AG04450 (cell line): ENCODE results near the gene EGR1. TPM values are rescaled to one million over a fixed set of nuclear protein-coding genes. Genes with fewer than 3 reads are reported as not detected.

Source experiments
- CTCF ChIA-PET: fragments of 300-600, 350-600 bp; formaldehyde crosslinking; extraction: SDS; loops from one replicate; lab custom pipeline; 2022; ENCODE audit warnings: antibody characterized with exemption, inconsistent platforms; lab: Charles Lee
- POLR2A ChIA-PET: fragments of 350-600 bp; formaldehyde crosslinking; extraction: SDS; loops from one replicate; lab custom pipeline; 2021; ENCODE audit warnings: antibody characterized with exemption, inconsistent platforms; lab: Yijun Ruan, JAX
- DNase-seq: peaks from one replicate; pipeline ENCODE4 v3.0.0-alpha.2; 2011; ENCODE audit warnings: low read depth, low spot score
- H3K27ac ChIP-seq: one replicate; pipeline ENCODE4 v1.5.1; 2012; ENCODE audit warnings: low read depth, low read length, control low read depth
- H3K27me3 ChIP-seq: one replicate; pipeline ENCODE4 v1.6.0; 2012; ENCODE audit warnings: low read length; ENCODE audit not compliant: control insufficient read depth, insufficient read depth
- H3K4me3 ChIP-seq: 2 replicates; pipeline ENCODE4 v1.5.1; 2011; ENCODE audit warnings: mild to moderate bottlenecking, low read depth, low read length, control low read depth
- H3K9me3 ChIP-seq: 2 replicates; pipeline ENCODE4 v1.5.1; 2012; ENCODE audit warnings: low read length; ENCODE audit not compliant: control insufficient read depth, insufficient read depth
- polyA plus RNA-seq: library from polyadenylated mRNA; depleted of rRNA; stranded (reverse); fragments of >200 nt; gene quantifications from 2 replicates; pipeline ENCODE4 v1.2.3, GENCODE V29; 2011
- TF ChIP-seq, protein P1 (sequence below): IDR thresholded peaks from 2 replicates; pipeline ENCODE4 v1.5.1; 2011; ENCODE audit warnings: low read depth, low read length, control low read depth, inconsistent platforms

EGR1 gene
- polyA plus RNA-seq, 1 experiment, result 17.0 TPM

DNA sequence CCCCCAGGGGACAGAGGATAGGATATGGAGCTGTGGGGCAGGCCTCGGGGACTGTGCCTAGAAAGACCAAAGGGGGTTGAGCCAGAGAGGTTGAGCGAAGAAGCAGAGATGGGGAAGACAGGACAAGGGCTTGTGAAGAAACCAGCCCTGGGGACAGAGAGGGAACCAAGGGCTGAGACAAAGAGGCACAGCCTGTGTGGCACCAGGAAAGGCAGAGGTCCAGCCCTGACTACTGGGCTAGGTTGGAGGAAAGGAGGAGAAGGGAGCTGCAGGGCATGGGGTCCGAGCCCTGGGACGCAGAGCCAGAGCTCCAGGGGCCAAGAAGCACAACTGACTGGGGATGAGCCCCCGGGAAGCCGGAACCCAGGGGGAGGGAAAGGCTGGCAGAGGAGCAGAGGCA, 17.2 kb upstream of the EGR1 start:
- no peaks in the 10 kb centered on the region for H3K9me3 ChIP-seq

DNA sequence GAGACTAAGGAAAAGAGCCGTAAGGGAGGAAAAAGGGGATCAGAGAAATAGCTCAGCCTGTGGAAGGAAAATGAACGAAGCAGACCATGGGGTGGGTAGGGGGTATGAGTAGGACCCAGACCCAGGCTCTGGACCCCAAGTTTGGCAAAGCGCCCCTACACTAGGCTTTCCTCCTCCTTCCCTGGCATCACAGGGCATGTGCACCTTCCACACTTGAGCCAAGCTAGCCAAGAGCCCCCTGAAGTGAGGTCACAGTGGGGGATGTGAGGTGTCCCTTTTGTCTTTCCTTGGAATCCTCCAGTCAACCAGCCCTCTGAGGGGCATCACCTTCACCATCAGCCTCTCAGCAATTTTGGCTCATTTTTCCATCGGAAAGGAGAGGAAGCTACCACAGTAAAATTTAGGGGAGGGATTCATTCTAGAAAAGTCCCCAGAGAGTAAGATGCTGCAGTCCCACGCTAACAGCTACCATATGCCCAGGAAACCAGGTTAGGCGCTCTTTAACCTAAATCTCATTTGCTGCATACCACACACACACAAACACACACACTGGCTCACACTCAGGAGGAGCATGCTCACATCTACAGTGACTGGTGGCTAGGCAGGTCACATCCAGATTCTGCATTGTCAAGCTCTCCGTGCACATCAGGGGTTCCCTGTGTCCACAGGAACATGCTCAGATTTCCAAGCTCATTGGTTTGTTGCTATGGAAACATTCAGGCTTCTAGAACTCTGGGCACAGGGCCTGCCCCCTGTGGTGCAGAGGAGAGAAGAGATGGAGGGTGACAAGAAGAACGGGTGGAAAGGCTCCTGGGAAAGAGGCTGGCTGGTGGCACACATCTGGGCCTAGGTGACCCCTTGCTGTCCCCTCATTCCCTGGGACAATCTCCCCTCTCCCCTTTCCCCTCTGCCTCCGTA, 16.5 kb upstream of the EGR1 start:
- Histone ChIP-seq H3K9me3 (no peaks in the 10 kb centered on the region), H3K27me3 (no peaks in the 10 kb centered on the region), H3K27ac (no peak overlapping the region), H3K4me3 (no peak overlapping the region)
- TF ChIP-seq, protein P1, sequence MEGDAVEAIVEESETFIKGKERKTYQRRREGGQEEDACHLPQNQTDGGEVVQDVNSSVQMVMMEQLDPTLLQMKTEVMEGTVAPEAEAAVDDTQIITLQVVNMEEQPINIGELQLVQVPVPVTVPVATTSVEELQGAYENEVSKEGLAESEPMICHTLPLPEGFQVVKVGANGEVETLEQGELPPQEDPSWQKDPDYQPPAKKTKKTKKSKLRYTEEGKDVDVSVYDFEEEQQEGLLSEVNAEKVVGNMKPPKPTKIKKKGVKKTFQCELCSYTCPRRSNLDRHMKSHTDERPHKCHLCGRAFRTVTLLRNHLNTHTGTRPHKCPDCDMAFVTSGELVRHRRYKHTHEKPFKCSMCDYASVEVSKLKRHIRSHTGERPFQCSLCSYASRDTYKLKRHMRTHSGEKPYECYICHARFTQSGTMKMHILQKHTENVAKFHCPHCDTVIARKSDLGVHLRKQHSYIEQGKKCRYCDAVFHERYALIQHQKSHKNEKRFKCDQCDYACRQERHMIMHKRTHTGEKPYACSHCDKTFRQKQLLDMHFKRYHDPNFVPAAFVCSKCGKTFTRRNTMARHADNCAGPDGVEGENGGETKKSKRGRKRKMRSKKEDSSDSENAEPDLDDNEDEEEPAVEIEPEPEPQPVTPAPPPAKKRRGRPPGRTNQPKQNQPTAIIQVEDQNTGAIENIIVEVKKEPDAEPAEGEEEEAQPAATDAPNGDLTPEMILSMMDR, result no peak
- ChIA-PET POLR2A (interaction anchor here (0.8 to 2.3 kb wide), 4 partner anchors 10 to 94 kb away, joined by 3 to 13 read pairs (median 6); partner anchors contain the start of genes EGR1, ETF1 and REEP2), CTCF (interaction anchor here (0.5 to 5.0 kb wide), 23 partner anchors 9 to 845 kb away, joined by 3 to 86 read pairs (median 6); partner anchors contain the start of genes EGR1, ETF1, KDM3B and MATR3)
- DNase-seq, result no peak

More for the DNA sequence above, 17.2 kb upstream of the EGR1 start:
- ChIA-PET POLR2A (interaction anchor here (0.8 kb wide), 1 partner anchor 9 kb away, joined by 3 read pairs; the partner anchor contains the start of gene REEP2), CTCF (interaction anchor here (0.8 to 5.0 kb wide), 11 partner anchors 9 to 102 kb away, joined by 3 to 86 read pairs (median 8); partner anchors contain the start of genes KDM3B and REEP2)
- TF ChIP-seq, protein P1, result no peak
- no peak overlapping the region for H3K4me3 ChIP-seq
- DNase-seq, result no peak
- H3K27ac ChIP-seq, result no peak overlapping the region
- no peaks in the 10 kb centered on the region for H3K27me3 ChIP-seq

DNA sequence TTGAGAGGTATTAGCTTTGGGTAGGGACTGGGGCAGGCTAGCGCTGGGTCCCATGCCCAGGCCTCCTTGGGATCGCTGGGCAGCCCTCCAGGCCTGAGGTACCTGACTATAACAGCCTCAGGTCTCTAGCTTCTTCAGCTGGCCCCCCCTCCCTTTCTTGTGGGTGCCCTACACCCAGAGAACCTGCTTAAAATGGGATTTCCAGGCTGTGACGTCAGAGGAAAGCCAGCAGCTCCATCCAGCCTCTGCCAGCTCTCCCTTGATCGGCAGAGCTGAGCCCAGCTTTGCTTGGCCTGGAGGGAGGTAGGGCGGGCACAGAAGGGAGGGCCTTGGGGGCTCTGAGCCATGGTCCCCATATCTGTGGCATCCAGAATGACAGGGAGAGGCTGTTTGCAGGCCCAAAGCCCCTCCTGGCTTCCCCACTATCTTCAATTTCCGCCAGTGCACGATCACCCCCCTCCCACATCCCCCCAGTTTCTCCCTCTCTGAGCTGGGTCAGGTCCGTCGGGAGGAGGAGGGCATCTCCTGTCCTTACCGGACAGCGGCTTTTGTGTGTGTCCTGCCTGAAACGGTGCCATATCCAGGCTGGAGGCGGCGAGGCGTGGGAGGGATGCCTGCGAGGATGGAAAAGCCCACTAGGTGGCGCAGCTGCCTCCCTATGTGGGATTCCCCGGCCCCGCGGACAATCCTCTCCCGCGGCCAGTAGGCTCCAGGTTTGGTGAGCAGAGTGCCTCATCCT, 15.6 kb upstream of the EGR1 start:
- Histone ChIP-seq H3K4me3 (peak overlapping the region; percentile 13; the same call in 1 of the 2 replicates), H3K9me3 (no peaks in the 10 kb centered on the region), H3K27me3 (no peaks in the 10 kb centered on the region), H3K27ac (no peak overlapping the region)
- ChIA-PET POLR2A (interaction anchor here (1.4 to 2.3 kb wide), 3 partner anchors 15 to 93 kb away, joined by 4 to 13 read pairs (median 7); partner anchors contain the start of genes EGR1 and ETF1), CTCF (interaction anchor here (0.6 to 5.0 kb wide), 31 partner anchors 8 to 833 kb away, joined by 3 to 86 read pairs (median 4); partner anchors contain the start of genes EGR1, ETF1, KDM3B and REEP2)
- peak; percentile 59 for DNase-seq
- TF ChIP-seq, protein P1, result peak; percentile 93

DNA sequence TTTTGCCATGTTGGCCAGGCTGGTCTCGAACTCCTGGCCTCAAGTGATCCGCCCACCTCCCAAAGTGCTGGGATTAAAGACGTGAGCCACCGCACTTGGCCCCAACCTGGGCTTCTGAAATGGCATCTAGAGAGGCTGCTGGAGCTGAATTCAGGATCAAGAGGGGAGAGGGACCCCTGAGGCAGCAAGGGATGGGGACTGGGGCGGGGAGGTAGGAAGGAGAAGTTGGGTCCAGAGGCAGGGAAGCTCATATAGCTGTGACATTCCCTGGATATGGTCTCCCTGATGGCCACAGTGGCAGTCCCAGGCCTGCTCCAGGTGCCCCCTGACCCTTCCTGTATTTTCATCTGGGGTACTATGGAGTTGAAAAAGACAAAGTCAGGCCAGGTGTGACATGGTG, 14.3 kb upstream of the EGR1 start:
- Histone ChIP-seq H3K9me3 (no peaks in the 10 kb centered on the region), H3K4me3 (no peak overlapping the region), H3K27ac (no peak overlapping the region), H3K27me3 (peaks cover 2% of the 10 kb centered on the region)
- DNase-seq, result no peak
- TF ChIP-seq, protein P1, result no peak
- ChIA-PET POLR2A (no interaction called here), CTCF (interaction anchor here (0.7 to 5.0 kb wide), 10 partner anchors 7 to 1958 kb away, joined by 3 to 86 read pairs (median 4); partner anchors contain the start of gene EGR1)
